Measurements from ENCODE around the gene PDE6G.
A peak's percentile ranks its signal among the peaks of the same experiment; 100 is the strongest.
"Not testable (repeated sequence)": the region's sequence is repeated elsewhere in the genome, so short reads cannot be mapped to it uniquely, and the experiment has no call there.

Gene PDE6G

GRCh38 chr17:81638683-81639082, 17.7 kb downstream of the PDE6G start:
- TF ChIP-seq Cebpa-rat (IDR thresholded peaks at IDR 0.05) = no peak

GRCh38 chr17:81636505-81637288, 19.6 kb downstream of the PDE6G start, which contains the start of the genes NPLOC4 and TSPAN10:
NPLOC4 (minus strand) TSS chr17:81637112; CDS start chr17:81636930, 182 bp downstream.
TSPAN10 (plus strand) TSS chr17:81637196; CDS start chr17:81642413, 5,217 bp downstream.
- peak within 1 kb of the TSS; percentile 94 for H3K9ac ChIP-seq
- H3K27me3 ChIP-seq = no peaks in the 10 kb centered on the region
- H4K20me1 ChIP-seq = peaks cover 51% of the 10 kb centered on the region
- H3K4me2 ChIP-seq = peak within 1 kb of the TSS; percentile 94
- H3K4me1 ChIP-seq = peaks cover 29% of the 10 kb centered on the region
- H3K27ac ChIP-seq = peak within 1 kb of the TSS; percentile 95
- H3K36me3 ChIP-seq = peaks cover 23% of the 10 kb centered on the region
- TF ChIP-seq Cebpa-rat (IDR thresholded peaks at IDR 0.05) = no peak
- no peaks in the 10 kb centered on the region for H3K9me3 ChIP-seq
- peak within 1 kb of the TSS; percentile 91 for H3K4me3 ChIP-seq

More at GRCh38 chr17:81638683-81639082, 17.7 kb downstream of the PDE6G start:
- no peaks in the 10 kb centered on the region for H3K27me3 ChIP-seq
- no peak overlapping the region for H3K27ac ChIP-seq
- H3K4me3 ChIP-seq = no peak overlapping the region
- H3K9ac ChIP-seq = no peak overlapping the region
- H3K4me1 ChIP-seq = peaks cover 29% of the 10 kb centered on the region
- H4K20me1 ChIP-seq = peaks cover 31% of the 10 kb centered on the region
- H3K4me2 ChIP-seq = no peak overlapping the region
- H3K9me3 ChIP-seq = no peaks in the 10 kb centered on the region
- peaks cover 4% of the 10 kb centered on the region for H3K36me3 ChIP-seq

- Histone ChIP-seq H3K36me3 (peaks cover 30% of the 10 kb centered on the region), H3K9me3 (no peaks in the 10 kb centered on the region), H4K20me1 (peaks cover 58% of the 10 kb centered on the region), H3K9ac (peak overlapping the region; percentile 94), H3K4me3 (peak overlapping the region; percentile 91), H3K4me1 (peaks cover 29% of the 10 kb centered on the region), H3K27ac (peak overlapping the region; percentile 95), H3K27me3 (no peaks in the 10 kb centered on the region), H3K4me2 (peak overlapping the region; percentile 94)
- no peak for TF ChIP-seq Cebpa-rat (IDR thresholded peaks at IDR 0.05)
Observed at GRCh38 chr17:81635973-81636504, 20.3 kb downstream of the PDE6G start.

- Histone ChIP-seq H3K27ac (no peak overlapping the region), H3K27me3 (no peaks in the 10 kb centered on the region), H3K4me3 (peak overlapping the region; percentile 91; the same call in 1 of the 2 replicates), H4K20me1 (peaks cover 64% of the 10 kb centered on the region), H3K4me2 (peak overlapping the region; percentile 94), H3K4me1 (peaks cover 29% of the 10 kb centered on the region), H3K36me3 (peaks cover 36% of the 10 kb centered on the region), H3K9ac (peak overlapping the region; percentile 94; the same call in 1 of the 2 replicates), H3K9me3 (no peaks in the 10 kb centered on the region)
- no peak for TF ChIP-seq Cebpa-rat (IDR thresholded peaks at IDR 0.05)
Observed at GRCh38 chr17:81635431-81635830, 20.9 kb downstream of the PDE6G start.

- Histone ChIP-seq H3K27me3 (no peaks in the 10 kb centered on the region), H3K4me2 (no peak overlapping the region), H3K9ac (no peak overlapping the region), H3K36me3 (peaks cover 75% of the 10 kb centered on the region), H3K9me3 (no peaks in the 10 kb centered on the region), H4K20me1 (peaks cover 74% of the 10 kb centered on the region), H3K4me3 (no peak overlapping the region), H3K27ac (no peak overlapping the region), H3K4me1 (peaks cover 24% of the 10 kb centered on the region)
- no peak for TF ChIP-seq Cebpa-rat (IDR thresholded peaks at IDR 0.05)
Observed at GRCh38 chr17:81631482-81631881, 24.9 kb downstream of the PDE6G start.

GRCh38 chr17:81630274-81630673, 26.1 kb downstream of the PDE6G start:
- H3K27me3 ChIP-seq = no peaks in the 10 kb centered on the region
- no peak overlapping the region for H3K27ac ChIP-seq
- peaks cover 14% of the 10 kb centered on the region for H3K4me1 ChIP-seq
- peaks cover 87% of the 10 kb centered on the region for H3K36me3 ChIP-seq
- peaks cover 74% of the 10 kb centered on the region for H4K20me1 ChIP-seq
- TF ChIP-seq Cebpa-rat (IDR thresholded peaks at IDR 0.05) = no peak
- no peak overlapping the region for H3K4me2 ChIP-seq
- H3K4me3 ChIP-seq = no peak overlapping the region
- no peak overlapping the region for H3K9ac ChIP-seq
- peaks cover 9% of the 10 kb centered on the region for H3K9me3 ChIP-seq

- Histone ChIP-seq H3K36me3 (peaks cover 98% of the 10 kb centered on the region), H3K4me2 (no peak overlapping the region), H3K4me3 (no peak overlapping the region), H3K27me3 (no peaks in the 10 kb centered on the region), H3K27ac (no peak overlapping the region), H4K20me1 (peaks cover 64% of the 10 kb centered on the region), H3K9ac (no peak overlapping the region), H3K9me3 (peaks cover 13% of the 10 kb centered on the region), H3K4me1 (peaks cover 4% of the 10 kb centered on the region; the same call in 1 of the 2 replicates)
- no peak for TF ChIP-seq Cebpa-rat (IDR thresholded peaks at IDR 0.05)
Observed at GRCh38 chr17:81621494-81622130, 34.7 kb downstream of the PDE6G start.

GRCh38 chr17:81618307-81618706, 38.0 kb downstream of the PDE6G start:
- Histone ChIP-seq H4K20me1 (peaks cover 73% of the 10 kb centered on the region), H3K4me1 (peaks cover 37% of the 10 kb centered on the region), H3K36me3 (peaks cover 82% of the 10 kb centered on the region)
- H3K4me2 ChIP-seq, H3K27ac ChIP-seq, H3K9ac ChIP-seq, H3K9me3 ChIP-seq, H3K27me3 ChIP-seq, H3K4me3 ChIP-seq: not testable (repeated sequence)

GRCh38 chr17:81616877-81617276, 39.5 kb downstream of the PDE6G start:
- H4K20me1 ChIP-seq = peaks cover 74% of the 10 kb centered on the region
- H3K4me2 ChIP-seq = no peak overlapping the region
- H3K27ac ChIP-seq = no peak overlapping the region
- H3K4me3 ChIP-seq = no peak overlapping the region
- peaks cover 39% of the 10 kb centered on the region for H3K4me1 ChIP-seq
- 0 out of 2 replicates have a peak, but pooled peaks cover 4% of the 10 kb centered on the region for H3K9me3 ChIP-seq
- no peak overlapping the region for H3K9ac ChIP-seq
- TF ChIP-seq Cebpa-rat (IDR thresholded peaks at IDR 0.05) = no peak
- no peaks in the 10 kb centered on the region for H3K27me3 ChIP-seq
- H3K36me3 ChIP-seq = peaks cover 82% of the 10 kb centered on the region
